ENCODE data around the gene DAB1.

DAB1 gene

DNA sequence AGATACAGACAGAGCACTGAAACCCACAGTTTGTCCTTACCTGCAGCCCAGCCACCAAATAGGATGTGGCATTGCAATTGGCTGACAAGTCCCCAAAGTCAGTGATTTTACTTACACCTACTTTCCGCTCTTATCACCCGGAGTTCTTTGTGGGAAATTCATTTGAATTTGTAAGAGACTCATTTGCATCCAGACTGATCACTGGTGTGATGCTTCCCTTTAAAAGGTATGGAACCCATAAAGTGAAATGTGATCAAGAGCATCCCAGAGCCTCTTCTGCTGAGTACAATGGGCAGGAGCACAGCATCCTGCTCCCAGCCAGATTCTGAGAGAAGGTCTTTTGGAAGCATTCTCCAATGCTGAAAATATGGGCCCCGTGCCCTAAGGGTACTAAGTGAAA, 161.4 kb downstream of the DAB1 start:
- H3K27ac ChIP-seq: no peak overlapping the region
- CTCF ChIA-PET: no interaction called here
- POLR2A ChIA-PET (ENCODE audit: low non-redundant PET): no interaction called here
- DNase-seq (ENCODE audit: low spot score): no peak
- TF ChIP-seq, protein P1, sequence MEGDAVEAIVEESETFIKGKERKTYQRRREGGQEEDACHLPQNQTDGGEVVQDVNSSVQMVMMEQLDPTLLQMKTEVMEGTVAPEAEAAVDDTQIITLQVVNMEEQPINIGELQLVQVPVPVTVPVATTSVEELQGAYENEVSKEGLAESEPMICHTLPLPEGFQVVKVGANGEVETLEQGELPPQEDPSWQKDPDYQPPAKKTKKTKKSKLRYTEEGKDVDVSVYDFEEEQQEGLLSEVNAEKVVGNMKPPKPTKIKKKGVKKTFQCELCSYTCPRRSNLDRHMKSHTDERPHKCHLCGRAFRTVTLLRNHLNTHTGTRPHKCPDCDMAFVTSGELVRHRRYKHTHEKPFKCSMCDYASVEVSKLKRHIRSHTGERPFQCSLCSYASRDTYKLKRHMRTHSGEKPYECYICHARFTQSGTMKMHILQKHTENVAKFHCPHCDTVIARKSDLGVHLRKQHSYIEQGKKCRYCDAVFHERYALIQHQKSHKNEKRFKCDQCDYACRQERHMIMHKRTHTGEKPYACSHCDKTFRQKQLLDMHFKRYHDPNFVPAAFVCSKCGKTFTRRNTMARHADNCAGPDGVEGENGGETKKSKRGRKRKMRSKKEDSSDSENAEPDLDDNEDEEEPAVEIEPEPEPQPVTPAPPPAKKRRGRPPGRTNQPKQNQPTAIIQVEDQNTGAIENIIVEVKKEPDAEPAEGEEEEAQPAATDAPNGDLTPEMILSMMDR (conservative IDR thresholded peaks at IDR 0.05; ENCODE audit: low read depth): no peak

DNA sequence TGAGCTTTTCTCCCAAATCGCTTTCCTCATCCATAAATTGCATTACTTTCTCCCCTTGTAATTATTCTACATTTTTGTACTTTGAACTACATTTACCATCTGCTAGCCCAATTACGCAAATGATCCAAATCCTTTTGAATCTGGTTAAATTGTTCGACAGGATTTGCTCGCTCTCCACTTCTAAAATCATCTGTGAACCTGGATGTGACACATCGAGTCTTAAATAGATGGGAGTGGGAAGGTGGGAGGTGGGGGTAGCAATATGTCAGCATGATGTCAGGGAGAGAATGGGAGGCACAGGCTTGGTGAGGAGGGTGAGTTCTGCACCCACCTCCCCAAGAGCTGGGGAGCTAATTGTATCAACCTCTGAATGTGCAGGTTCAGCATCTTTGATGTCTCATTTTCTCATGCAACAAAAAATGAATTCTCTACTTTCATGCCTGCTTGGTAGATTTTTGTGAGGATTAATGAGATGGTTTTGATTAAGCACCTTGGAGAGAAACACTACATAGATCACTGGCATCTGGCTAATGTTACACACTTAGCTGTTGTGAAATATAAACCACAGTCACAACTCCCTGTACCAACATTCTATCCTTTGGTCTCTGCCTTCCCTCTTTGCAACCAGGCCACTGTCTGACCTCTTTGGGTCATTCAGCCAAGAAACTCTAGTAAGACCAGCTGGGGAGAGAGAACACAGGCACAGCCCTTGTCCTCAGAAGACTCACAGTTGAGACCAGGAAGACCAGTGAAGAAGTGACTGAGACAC, 165.1 kb downstream of the DAB1 start:
- no peak overlapping the region for H3K27ac ChIP-seq
- DNase-seq (ENCODE audit: low spot score): no peak
- ChIA-PET CTCF (no interaction called here), POLR2A (ENCODE audit: low non-redundant PET) (no interaction called here)
- TF ChIP-seq, protein P1 (conservative IDR thresholded peaks at IDR 0.05; ENCODE audit: low read depth): no peak

DNA sequence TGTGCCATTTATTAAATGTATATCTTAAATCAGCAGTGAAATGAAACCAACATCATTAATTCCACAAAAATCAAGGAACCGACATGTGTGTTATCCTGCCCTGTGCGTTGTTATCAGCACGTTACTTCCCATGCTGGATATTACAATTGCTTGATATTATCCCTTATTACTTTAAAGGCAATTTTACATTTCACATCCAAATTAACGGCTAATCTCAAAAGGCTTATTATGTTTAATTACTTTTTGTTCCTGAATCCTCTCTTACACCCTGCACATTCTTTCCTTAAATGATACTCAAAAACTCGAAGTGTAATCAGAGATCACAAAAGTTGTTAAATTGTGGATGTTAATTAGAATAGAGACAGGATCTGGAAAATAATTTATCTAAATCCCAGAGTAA, 167.9 kb downstream of the DAB1 start:
- H3K27ac ChIP-seq: no peak overlapping the region
- TF ChIP-seq, protein P1 (conservative IDR thresholded peaks at IDR 0.05; ENCODE audit: low read depth): no peak
- ChIA-PET POLR2A (ENCODE audit: low non-redundant PET) (no interaction called here), CTCF (no interaction called here)
- no peak for DNase-seq (ENCODE audit: low spot score)

DNA sequence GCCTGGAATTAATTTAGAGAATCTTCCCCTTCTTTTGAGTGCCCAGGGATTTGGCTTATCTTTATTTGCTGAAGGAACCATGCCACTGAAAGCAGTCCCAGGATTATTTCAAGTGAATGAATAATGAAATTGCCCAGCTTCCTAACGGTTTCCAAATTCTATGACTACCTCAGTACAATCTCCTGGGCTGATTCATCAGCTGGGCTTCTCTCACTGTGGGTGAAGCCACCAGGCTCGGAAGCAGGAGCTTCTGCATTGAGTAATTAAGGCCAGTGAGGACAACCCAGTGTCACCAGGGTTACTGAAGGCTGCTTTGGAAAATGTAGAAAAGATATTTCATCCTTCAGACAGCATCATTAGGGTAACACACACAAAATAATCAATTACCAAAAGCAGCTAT, 169.8 kb downstream of the DAB1 start:
- POLR2A ChIA-PET (ENCODE audit: low non-redundant PET): no interaction called here
- DNase-seq (ENCODE audit: low spot score): no peak
- CTCF ChIA-PET: no interaction called here
- H3K27ac ChIP-seq: no peak overlapping the region
- TF ChIP-seq, protein P1 (conservative IDR thresholded peaks at IDR 0.05; ENCODE audit: low read depth): no peak

DNA sequence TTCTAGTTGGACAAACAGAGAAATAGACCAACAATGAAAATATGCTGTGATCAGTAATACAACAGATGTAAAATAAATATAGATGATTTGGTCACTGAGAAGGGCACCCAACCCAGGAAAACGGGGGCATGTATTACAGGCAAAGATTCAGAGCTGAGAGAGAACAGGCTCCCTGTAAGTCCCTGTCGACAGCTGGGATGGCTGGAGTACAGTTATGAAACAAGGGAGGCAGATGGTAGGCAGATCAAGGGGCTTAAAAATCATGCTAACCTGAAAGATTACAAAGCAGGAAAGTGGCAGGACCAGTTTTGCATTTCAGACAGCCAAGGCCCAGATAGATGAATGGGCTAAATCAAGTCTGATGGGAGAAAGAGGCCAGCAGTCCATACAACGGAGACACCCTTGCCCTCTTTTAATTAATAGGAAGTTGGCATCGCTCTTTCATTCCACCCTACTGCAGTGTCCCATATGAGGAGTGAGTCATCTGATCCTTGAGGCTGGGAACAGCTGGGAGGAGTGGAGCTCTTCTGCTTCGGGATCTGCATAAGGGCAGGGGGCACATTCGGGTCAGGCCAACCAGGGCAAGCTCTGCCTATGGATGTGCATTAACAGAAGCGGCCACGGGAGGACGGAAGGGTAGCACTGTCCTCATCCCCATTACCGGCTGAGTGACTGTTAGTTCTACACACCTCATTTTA, 171.1 kb downstream of the DAB1 start:
- no peak for DNase-seq (ENCODE audit: low spot score)
- TF ChIP-seq, protein P1 (conservative IDR thresholded peaks at IDR 0.05; ENCODE audit: low read depth): no peak
- ChIA-PET CTCF (no interaction called here), POLR2A (ENCODE audit: low non-redundant PET) (no interaction called here)
- H3K27ac ChIP-seq: no peak overlapping the region

DNA sequence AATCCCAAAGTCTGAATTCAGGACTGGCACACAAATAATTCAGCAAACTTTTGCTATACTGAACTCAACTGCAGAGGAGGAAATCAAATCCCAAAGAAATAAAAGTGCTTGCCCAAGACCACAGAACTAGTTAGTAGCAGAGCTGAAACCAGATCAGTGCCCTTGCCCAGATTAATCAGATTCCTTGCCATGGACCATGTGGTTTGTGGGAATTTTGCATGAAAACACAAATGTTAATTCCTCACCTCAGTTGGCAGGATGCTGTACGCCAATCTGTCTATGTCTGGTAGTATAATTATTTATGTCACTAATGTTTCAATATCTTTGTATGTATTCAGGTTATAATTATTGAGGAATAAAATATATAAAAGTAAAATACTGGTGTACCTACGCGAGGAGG, 173.8 kb downstream of the DAB1 start:
- H3K27ac ChIP-seq: no peak overlapping the region
- ChIA-PET POLR2A (ENCODE audit: low non-redundant PET) (no interaction called here), CTCF (no interaction called here)
- no peak for DNase-seq (ENCODE audit: low spot score)
- TF ChIP-seq, protein P1 (conservative IDR thresholded peaks at IDR 0.05; ENCODE audit: low read depth): no peak
